ENCODE data around the gene RNF125.
A peak's percentile ranks its signal among the peaks of the same experiment; 100 is the strongest.

Gene RNF125

DNA sequence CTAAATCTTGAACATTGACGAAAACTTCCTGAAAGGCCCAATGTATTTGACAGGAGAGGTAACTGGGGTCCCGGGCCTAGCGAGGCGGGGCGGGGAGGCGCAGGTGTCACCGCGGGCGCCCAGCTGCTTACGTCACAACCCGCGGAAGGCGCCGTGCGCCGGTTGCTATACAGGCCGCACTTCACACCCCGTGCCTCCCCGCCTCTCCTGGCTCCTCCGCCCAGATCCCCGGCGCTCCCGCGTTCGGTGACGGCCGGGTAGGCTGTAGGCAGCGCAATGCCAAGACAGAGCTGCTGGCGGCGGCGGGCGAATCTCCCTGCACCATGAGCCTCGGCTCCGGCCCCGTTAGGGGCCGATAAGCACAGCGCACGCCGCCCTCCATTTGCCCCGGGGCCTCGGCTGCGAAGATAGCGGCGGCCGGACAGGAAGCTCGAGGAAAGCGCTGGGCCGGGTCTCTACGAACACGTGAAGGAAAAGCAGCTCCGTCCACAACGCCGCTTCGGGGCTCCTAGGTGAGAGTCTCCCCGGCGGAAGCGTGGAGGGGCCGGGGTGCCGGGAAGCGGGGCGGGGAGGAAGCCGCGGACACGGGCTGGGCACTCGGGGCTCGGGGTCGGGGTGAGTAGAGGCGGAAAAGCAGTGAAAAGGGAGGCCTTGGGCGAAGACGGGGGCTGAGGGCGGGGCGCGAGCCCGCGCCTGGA, 73.2 kb downstream of the RNF125 start, which contains the start of gene RNF138:
Gene RNF138, plus strand, starts transcription at position 151 of the 698 bp plus-strand sequence. CDS start 903 bp downstream, outside the sequence.
- peaks cover 2% of the 10 kb centered on the region for H3K4me1 ChIP-seq (ENCODE audit: insufficient read depth, insufficient read length)
- no peaks in the 10 kb centered on the region for H3K9me3 ChIP-seq (ENCODE audit: insufficient read depth, low read length)
- no peaks in the 10 kb centered on the region for H3K27me3 ChIP-seq (ENCODE audit: insufficient read depth, insufficient read length)
- TF ChIP-seq ZNF274 (IDR thresholded peaks at IDR 0.05; ENCODE audit: low read depth, low read length) (no peak), YY1 (IDR thresholded peaks at IDR 0.05; ENCODE audit: insufficient read depth, insufficient read length) (no peak), SUZ12 (IDR thresholded peaks at IDR 0.05; ENCODE audit: extremely low read depth, insufficient read depth, insufficient read length) (no peak)
- H3K36me3 ChIP-seq (ENCODE audit: insufficient read depth, insufficient read length, low read length) = peaks cover 23% of the 10 kb centered on the region
- peak within 1 kb of the TSS; percentile 90 for H3K9ac ChIP-seq (ENCODE audit: insufficient read length, low read depth)
- peak; percentile 58 for DNase-seq (ENCODE audit: low read depth, low spot score)
- peak within 1 kb of the TSS; percentile 84 for H3K4me3 ChIP-seq (ENCODE audit: insufficient read length, low read depth)

DNA sequence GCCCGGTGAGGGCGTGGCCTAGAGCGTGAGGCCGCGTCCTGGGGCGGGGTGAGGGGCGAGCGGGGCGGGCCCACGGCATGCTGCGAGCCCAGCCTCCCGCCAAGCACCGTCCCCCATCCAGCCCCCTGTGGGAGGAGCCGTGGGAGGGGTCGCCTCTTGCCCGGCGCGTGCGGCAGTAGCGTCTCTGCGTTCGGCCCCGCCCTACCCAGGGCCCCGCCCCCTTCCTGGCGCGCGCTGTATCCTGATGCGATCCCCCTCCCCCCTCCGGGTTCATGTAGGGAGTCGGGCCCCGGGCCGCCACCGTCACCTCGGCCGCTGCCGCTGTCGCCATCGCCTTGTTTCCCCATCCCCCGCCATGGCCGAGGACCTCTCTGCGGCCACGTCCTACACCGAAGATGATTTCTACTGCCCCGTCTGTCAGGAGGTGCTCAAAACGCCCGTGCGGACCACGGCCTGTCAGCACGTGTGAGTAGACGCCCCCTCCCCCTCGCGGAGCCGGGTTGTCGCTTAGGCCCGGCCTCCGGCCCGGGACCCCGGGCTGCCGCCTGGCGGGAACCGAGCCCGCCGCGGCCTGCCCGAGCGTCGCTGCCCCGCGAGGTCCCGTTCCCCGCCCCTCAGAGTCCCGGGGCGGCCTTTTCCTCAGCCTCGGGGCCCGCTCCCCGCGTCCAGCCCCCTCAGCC, 73.9 kb downstream of the RNF125 start:
- H3K9me3 ChIP-seq (ENCODE audit: insufficient read depth, low read length) = no peaks in the 10 kb centered on the region
- H3K36me3 ChIP-seq (ENCODE audit: insufficient read depth, insufficient read length, low read length) = peaks cover 23% of the 10 kb centered on the region
- H3K4me1 ChIP-seq (ENCODE audit: insufficient read depth, insufficient read length) = peaks cover 2% of the 10 kb centered on the region
- TF ChIP-seq SUZ12 (IDR thresholded peaks at IDR 0.05; ENCODE audit: extremely low read depth, insufficient read depth, insufficient read length) (no peak), ZNF274 (IDR thresholded peaks at IDR 0.05; ENCODE audit: low read depth, low read length) (no peak), YY1 (IDR thresholded peaks at IDR 0.05; ENCODE audit: insufficient read depth, insufficient read length) (no peak)
- peak; percentile 91 for DNase-seq (ENCODE audit: low read depth, low spot score)
- peak overlapping the region; percentile 85 for H3K9ac ChIP-seq (ENCODE audit: insufficient read length, low read depth)
- H3K27me3 ChIP-seq (ENCODE audit: insufficient read depth, insufficient read length) = no peaks in the 10 kb centered on the region
- H3K4me3 ChIP-seq (ENCODE audit: insufficient read length, low read depth) = peak overlapping the region; percentile 84

GRCh38 chr18:32093102-32093511, 74.5 kb downstream of the RNF125 start:
- H3K9me3 ChIP-seq (ENCODE audit: insufficient read depth, low read length) = no peaks in the 10 kb centered on the region
- TF ChIP-seq SUZ12 (IDR thresholded peaks at IDR 0.05; ENCODE audit: extremely low read depth, insufficient read depth, insufficient read length) (no peak), YY1 (IDR thresholded peaks at IDR 0.05; ENCODE audit: insufficient read depth, insufficient read length) (no peak), ZNF274 (IDR thresholded peaks at IDR 0.05; ENCODE audit: low read depth, low read length) (no peak)
- H3K9ac ChIP-seq (ENCODE audit: insufficient read length, low read depth) = peak overlapping the region; percentile 85
- DNase-seq (ENCODE audit: low read depth, low spot score) = no peak
- peak overlapping the region; percentile 84 for H3K4me3 ChIP-seq (ENCODE audit: insufficient read length, low read depth)
- H3K27me3 ChIP-seq (ENCODE audit: insufficient read depth, insufficient read length) = no peaks in the 10 kb centered on the region
- H3K4me1 ChIP-seq (ENCODE audit: insufficient read depth, insufficient read length) = peaks cover 2% of the 10 kb centered on the region
- peaks cover 23% of the 10 kb centered on the region for H3K36me3 ChIP-seq (ENCODE audit: insufficient read depth, insufficient read length, low read length)

DNA sequence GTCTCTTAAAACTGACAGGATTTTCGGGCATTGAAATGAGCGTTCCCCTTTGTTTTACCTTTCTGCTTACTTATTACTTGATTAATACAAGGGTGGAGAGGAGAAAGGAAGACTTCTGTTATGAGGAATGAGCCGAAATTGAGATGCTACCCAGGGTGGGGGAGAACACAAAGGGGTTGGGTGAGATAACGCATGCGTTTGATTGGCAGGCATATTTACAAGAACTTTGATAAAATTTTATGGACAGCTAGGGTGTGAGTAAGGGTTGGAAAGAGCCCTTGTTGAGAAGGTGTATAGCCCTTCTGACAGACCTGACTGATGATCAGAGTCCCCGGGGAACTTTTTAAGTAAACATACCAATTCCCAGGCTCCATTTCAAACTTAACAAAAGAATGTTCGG, 74.9 kb downstream of the RNF125 start:
- H3K9me3 ChIP-seq (ENCODE audit: insufficient read depth, low read length) = no peaks in the 10 kb centered on the region
- peaks cover 2% of the 10 kb centered on the region for H3K4me1 ChIP-seq (ENCODE audit: insufficient read depth, insufficient read length)
- H3K4me3 ChIP-seq (ENCODE audit: insufficient read length, low read depth) = peak overlapping the region; percentile 84
- H3K27me3 ChIP-seq (ENCODE audit: insufficient read depth, insufficient read length) = no peaks in the 10 kb centered on the region
- peak overlapping the region; percentile 85 for H3K9ac ChIP-seq (ENCODE audit: insufficient read length, low read depth)
- DNase-seq (ENCODE audit: low read depth, low spot score) = no peak
- TF ChIP-seq YY1 (IDR thresholded peaks at IDR 0.05; ENCODE audit: insufficient read depth, insufficient read length) = no peak
- no peak for TF ChIP-seq SUZ12 (IDR thresholded peaks at IDR 0.05; ENCODE audit: extremely low read depth, insufficient read depth, insufficient read length)
- TF ChIP-seq ZNF274 (IDR thresholded peaks at IDR 0.05; ENCODE audit: low read depth, low read length) = no peak
- H3K36me3 ChIP-seq (ENCODE audit: insufficient read depth, insufficient read length, low read length) = peaks cover 23% of the 10 kb centered on the region

DNA sequence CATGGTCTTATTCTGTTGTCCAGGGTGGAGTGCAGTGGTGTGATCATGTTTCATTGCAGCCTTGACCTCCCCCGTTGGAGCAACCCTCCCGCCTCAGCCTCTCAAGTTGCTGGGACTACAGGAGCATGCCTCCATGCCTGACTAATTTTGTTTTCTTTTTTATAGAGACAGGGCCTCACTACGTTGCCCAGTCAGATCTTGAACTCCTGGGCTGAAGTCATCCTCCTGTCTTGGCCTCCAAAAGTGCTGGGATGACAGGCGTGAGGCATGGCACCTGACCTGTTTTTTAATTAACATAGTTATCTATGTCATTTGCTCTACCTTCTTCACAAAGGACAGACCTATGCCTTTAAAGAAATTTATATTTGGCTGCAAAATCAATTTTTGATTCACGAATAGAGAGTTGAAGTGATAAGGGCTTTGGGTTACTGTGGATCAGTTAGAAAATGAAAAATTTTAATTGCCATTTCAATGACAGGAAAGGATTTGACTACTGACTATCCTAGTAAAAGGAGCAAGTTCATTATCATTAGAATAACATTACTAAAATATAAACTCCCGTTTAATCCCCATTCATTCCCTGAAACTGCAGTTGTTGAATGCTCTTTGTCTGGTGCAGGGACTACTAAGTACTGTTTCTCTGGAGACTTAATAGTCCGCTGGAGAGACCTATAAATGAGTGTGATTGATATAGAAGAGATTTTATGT, 76.7 kb downstream of the RNF125 start:
- Histone ChIP-seq H3K4me1 (ENCODE audit: insufficient read depth, insufficient read length) (peaks cover 2% of the 10 kb centered on the region), H3K9me3 (ENCODE audit: insufficient read depth, low read length) (no peaks in the 10 kb centered on the region), H3K36me3 (ENCODE audit: insufficient read depth, insufficient read length, low read length) (peaks cover 23% of the 10 kb centered on the region), H3K27me3 (ENCODE audit: insufficient read depth, insufficient read length) (no peaks in the 10 kb centered on the region), H3K4me3 (ENCODE audit: insufficient read length, low read depth) (no peak overlapping the region), H3K9ac (ENCODE audit: insufficient read length, low read depth) (no peak overlapping the region)
- TF ChIP-seq SUZ12 (IDR thresholded peaks at IDR 0.05; ENCODE audit: extremely low read depth, insufficient read depth, insufficient read length) (no peak), ZNF274 (IDR thresholded peaks at IDR 0.05; ENCODE audit: low read depth, low read length) (no peak), YY1 (IDR thresholded peaks at IDR 0.05; ENCODE audit: insufficient read depth, insufficient read length) (no peak)
- no peak for DNase-seq (ENCODE audit: low read depth, low spot score)

GRCh38 chr18:32095900-32096229, 77.2 kb downstream of the RNF125 start:
- H3K36me3 ChIP-seq (ENCODE audit: insufficient read depth, insufficient read length, low read length) = peaks cover 23% of the 10 kb centered on the region
- peaks cover 2% of the 10 kb centered on the region for H3K4me1 ChIP-seq (ENCODE audit: insufficient read depth, insufficient read length)
- H3K4me3 ChIP-seq (ENCODE audit: insufficient read length, low read depth) = no peak overlapping the region
- no peak for TF ChIP-seq YY1 (IDR thresholded peaks at IDR 0.05; ENCODE audit: insufficient read depth, insufficient read length)
- no peak for TF ChIP-seq ZNF274 (IDR thresholded peaks at IDR 0.05; ENCODE audit: low read depth, low read length)
- no peak for TF ChIP-seq SUZ12 (IDR thresholded peaks at IDR 0.05; ENCODE audit: extremely low read depth, insufficient read depth, insufficient read length)
- H3K9ac ChIP-seq (ENCODE audit: insufficient read length, low read depth) = no peak overlapping the region
- no peak for DNase-seq (ENCODE audit: low read depth, low spot score)
- no peaks in the 10 kb centered on the region for H3K27me3 ChIP-seq (ENCODE audit: insufficient read depth, insufficient read length)
- no peaks in the 10 kb centered on the region for H3K9me3 ChIP-seq (ENCODE audit: insufficient read depth, low read length)

- no peaks in the 10 kb centered on the region for H3K9me3 ChIP-seq (ENCODE audit: insufficient read depth, low read length)
- H3K4me1 ChIP-seq (ENCODE audit: insufficient read depth, insufficient read length) = peaks cover 2% of the 10 kb centered on the region
- H3K36me3 ChIP-seq (ENCODE audit: insufficient read depth, insufficient read length, low read length) = peaks cover 23% of the 10 kb centered on the region
- no peak for DNase-seq (ENCODE audit: low read depth, low spot score)
- no peak overlapping the region for H3K4me3 ChIP-seq (ENCODE audit: insufficient read length, low read depth)
- TF ChIP-seq ZNF274 (IDR thresholded peaks at IDR 0.05; ENCODE audit: low read depth, low read length) (no peak), YY1 (IDR thresholded peaks at IDR 0.05; ENCODE audit: insufficient read depth, insufficient read length) (no peak), SUZ12 (IDR thresholded peaks at IDR 0.05; ENCODE audit: extremely low read depth, insufficient read depth, insufficient read length) (no peak)
- H3K27me3 ChIP-seq (ENCODE audit: insufficient read depth, insufficient read length) = no peaks in the 10 kb centered on the region
- no peak overlapping the region for H3K9ac ChIP-seq (ENCODE audit: insufficient read length, low read depth)
These were observed 78.3 kb downstream of the RNF125 start for GRCh38 chr18:32096946-32097345.

All from NT2/D1 (cell line).